ENCODE results near the gene CCT5.
A peak's percentile ranks its signal among the peaks of the same experiment; 100 is the strongest.

CCT5 gene

GRCh38 chr5:10303699-10304170 lies 53.7 kb downstream of the CCT5 start:
- no peak for DNase-seq

GRCh38 chr5:10304932-10305331 lies 54.9 kb downstream of the CCT5 start:
- DNase-seq: no peak

- no peak for DNase-seq
Measured at GRCh38 chr5:10306114-10306513, 56.0 kb downstream of the CCT5 start.

DNA sequence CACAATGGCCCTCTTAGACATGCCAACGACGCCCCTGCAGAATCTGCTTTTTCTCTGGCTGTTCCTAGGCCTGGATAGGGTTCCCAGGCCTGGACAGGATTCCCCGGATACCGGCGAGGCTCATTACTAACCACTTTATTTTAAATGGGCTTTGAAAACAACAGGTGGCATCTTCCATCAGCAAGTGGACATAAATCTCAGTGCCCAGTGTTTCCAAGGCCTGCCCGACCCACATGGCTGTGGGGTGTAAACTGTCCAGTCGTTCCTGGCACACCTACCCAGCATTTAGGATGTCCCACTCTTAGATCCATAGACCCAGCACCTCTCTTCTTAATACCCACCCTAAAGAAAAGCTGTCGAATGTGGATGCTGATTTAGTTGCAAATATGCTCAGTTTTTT lies 56.7 kb downstream of the CCT5 start:
- peak; percentile 8 for DNase-seq

DNA sequence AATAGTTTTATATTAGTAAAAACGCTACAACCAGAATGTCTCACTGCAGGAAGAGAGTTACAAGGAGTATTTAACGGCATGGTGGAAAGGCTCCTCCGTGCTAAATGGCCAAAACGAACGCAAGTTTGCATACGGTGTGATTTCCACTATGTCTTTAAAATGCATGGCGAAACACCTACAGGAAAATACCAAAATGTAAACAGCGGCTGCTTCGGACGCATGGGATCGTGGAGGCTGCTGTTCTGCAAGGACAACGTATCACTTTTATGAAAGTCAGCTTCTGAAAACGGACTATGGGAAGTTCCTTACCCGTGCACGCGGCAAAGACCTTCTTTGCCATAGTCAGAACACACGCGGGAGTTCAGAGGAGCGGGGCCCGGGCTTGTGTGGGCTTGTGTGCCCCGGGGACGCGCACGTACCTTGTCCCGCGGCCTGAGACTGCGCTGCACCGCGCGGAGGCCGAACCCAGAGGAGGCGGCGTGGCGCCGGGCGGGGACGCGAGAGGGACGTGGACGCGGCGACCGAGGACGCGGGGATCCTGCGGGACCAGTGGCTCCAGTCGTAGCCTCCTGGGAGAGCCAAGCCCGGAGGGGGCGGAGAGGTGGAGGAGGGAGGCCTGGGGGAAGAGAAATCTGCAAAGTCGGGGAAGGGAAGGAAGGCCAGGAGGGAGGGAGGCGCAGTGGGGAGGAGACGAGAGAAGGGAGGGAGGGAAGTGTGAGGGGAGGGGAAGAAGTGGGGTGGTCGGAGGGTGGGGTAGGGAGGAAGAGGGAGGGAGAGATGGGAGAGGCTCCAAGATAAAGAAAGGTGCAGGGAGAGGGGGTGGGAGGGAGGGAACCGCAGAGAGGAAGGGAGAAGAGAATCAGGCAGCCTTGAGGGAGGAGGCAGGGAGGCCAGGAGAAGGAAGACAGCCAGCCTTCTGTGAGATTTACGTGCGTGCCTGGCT lies 57.4 kb downstream of the CCT5 start, which contains the start of gene CMBL:
CMBL (minus strand) TSS at position 697 of the 943 bp plus-strand sequence. CDS start 17,140 bp downstream, outside the sequence.
- peak; percentile 64 for DNase-seq

- peak; percentile 19 for DNase-seq
Measured at GRCh38 chr5:10308844-10309243, 58.8 kb downstream of the CCT5 start.

DNA sequence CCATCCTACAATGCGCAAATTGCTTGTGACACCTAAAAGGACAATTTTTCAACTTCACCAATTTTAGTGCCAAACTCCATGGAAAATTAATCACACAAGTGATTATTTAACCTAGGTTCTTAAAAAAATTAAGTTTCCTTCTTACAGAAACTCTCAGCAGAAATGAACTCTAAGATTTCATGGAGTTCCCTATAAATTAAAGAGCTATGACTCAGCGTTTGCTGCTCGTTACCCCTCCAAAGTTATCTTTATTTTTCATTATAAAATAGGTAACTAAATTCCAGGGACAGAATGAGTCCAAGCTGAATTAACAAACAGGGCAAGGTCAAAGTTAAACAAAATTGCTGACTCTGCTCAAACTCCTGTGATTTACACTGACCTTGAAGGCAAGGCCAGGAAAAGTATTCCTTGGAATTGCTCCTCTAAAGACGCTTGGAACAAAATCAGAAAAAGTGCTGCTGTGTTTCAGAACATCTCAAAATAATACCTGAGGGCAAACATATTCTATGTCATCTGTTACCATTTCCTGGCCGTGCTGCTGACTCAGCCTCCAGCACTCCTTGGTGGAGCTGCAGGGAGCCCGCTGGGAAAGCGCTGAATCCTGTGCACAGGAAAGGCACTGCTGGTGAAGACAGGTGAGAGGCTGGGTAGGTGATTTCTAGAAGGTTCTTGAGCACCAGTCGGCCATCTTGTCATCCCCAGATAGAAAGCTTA lies 60.1 kb downstream of the CCT5 start:
- DNase-seq: peak; percentile 53

GRCh38 chr5:10310835-10311570 lies 60.9 kb downstream of the CCT5 start:
- DNase-seq: peak; percentile 33

DNA sequence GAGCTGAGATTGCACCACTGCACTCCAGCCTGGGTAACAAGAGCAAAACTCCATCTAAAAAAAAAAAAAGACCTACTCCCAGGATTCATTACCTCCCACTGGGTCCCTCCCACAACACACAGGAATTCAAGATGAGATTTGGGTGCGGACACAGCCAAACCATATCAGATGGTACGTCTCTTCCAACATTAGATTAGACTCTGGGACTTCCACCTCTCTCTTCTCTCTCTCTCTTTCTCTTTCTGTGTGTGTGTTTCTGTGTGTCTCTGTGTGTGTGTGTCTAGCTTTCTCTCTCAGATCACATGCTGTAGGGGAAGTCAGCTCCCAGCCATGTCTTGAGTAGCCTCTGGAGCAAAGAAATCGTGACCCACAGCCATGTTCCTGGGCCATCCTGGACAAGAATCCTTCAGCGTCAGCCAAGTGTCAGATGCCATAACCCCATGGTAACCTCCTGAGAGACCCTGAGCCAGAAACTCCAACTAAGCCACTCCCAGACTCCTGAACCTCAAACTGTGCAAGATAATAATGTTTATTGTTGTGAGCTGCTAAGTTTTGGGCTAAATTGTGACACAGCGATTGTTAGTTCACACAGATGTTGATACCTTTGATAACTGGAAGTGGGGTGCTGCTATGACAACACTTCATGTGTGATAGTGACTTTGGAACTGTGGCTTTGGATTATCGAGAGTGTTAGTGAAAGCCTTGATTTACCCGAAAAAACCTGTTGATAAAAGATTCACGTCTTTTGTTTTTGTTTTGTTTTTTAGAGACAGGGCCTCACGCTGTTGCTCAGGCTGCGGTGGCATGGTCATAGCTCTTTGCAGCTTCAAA lies 61.7 kb downstream of the CCT5 start:
- peak; percentile 24 for DNase-seq

- peak; percentile 12 for DNase-seq
Measured at GRCh38 chr5:10315201-10315600, 65.1 kb downstream of the CCT5 start.
